Neural cell (in vitro differentiated cells): ENCODE data around the gene AGBL1. TPM values are rescaled to one million over a fixed set of nuclear protein-coding genes. Genes with fewer than 3 reads are reported as not detected.

Experiments
- H2AFZ ChIP-seq: fragments of 200-600, 300-800 bp; sonication (generic), shearing (Covaris generic); 2 replicates; pipeline ENCODE4 v1.6.0; 2014; ENCODE audit warnings: low read depth, mild to moderate bottlenecking, antibody characterized with exemption, low read length, moderate library complexity
- H3F3A ChIP-seq: fragments of 200-600 bp; shearing (Covaris generic); 2 replicates; pipeline ENCODE4 v1.6.1; 2016; ENCODE audit warnings: mild to moderate bottlenecking, moderate library complexity, mixed read lengths, antibody characterized with exemption, low read length; ENCODE audit not compliant: insufficient read depth, poor library complexity, severe bottlenecking
- H3K27ac ChIP-seq: fragments of 200-600, 300-800 bp; sonication (generic), shearing (Covaris generic); 2 replicates; pipeline ENCODE4 v1.5.1; 2014; ENCODE audit warnings: mild to moderate bottlenecking, low read length, moderate library complexity
- H3K27me3 ChIP-seq: fragments of 300-800, 200-600 bp; sonication (generic), shearing (Covaris generic); 2 replicates; pipeline ENCODE4 v1.6.0; 2014; ENCODE audit warnings: mild to moderate bottlenecking, low read depth, low read length, moderate library complexity; ENCODE audit not compliant: insufficient read depth
- H3K36me3 ChIP-seq: fragments of 300-800, 200-600 bp; sonication (generic), shearing (Covaris generic); 2 replicates; pipeline ENCODE4 v1.5.1; 2014; ENCODE audit warnings: mild to moderate bottlenecking, antibody characterized with exemption, low read length, moderate library complexity; ENCODE audit not compliant: insufficient read depth
- H3K4me2 ChIP-seq: fragments of 300-800, 200-600 bp; sonication (generic), shearing (Covaris generic); 2 replicates; pipeline ENCODE4 v1.6.0; 2014; ENCODE audit warnings: mild to moderate bottlenecking, low read length
- H3K4me3 ChIP-seq: fragments of 300-800, 200-600 bp; sonication (generic), shearing (Covaris generic); 2 replicates; pipeline ENCODE4 v1.5.1; 2014; ENCODE audit warnings: mild to moderate bottlenecking, low read length, moderate library complexity
- H3K79me2 ChIP-seq: fragments of 200-600 bp; shearing (Covaris generic); replicated peaks from 2 replicates; pipeline ENCODE4 v1.6.0; 2014; ENCODE audit warnings: mild to moderate bottlenecking, low read length, moderate library complexity; ENCODE audit not compliant: insufficient read depth
- H3K9ac ChIP-seq: fragments of 300-800, 200-600 bp; sonication (generic), shearing (Covaris generic); 2 replicates; pipeline ENCODE4 v1.6.1; 2016; ENCODE audit warnings: mild to moderate bottlenecking, low read length, mixed read lengths
- H3K9me2 ChIP-seq: fragments of 200-600 bp; shearing (Covaris generic); 2 replicates; pipeline ENCODE4 v1.6.1; 2016; ENCODE audit warnings: mild to moderate bottlenecking, low read length, mixed read lengths; ENCODE audit not compliant: insufficient read depth
- H3K9me3 ChIP-seq: fragments of 200-600, 300-800 bp; sonication (generic), shearing (Covaris generic); 2 replicates; pipeline ENCODE4 v1.6.1; 2016; ENCODE audit warnings: mild to moderate bottlenecking, mixed run types, low read length, moderate library complexity, mixed read lengths
- H4K20me1 ChIP-seq: fragments of 200-600 bp; shearing (Covaris generic); 2 replicates; pipeline ENCODE4 v1.6.1; 2016; ENCODE audit warnings: mild to moderate bottlenecking, mixed run types; ENCODE audit not compliant: insufficient read depth
- EP300 ChIP-seq: fragments of 450-650 bp; conservative IDR thresholded peaks from 2 replicates; pipeline ENCODE4 v1.6.1; 2014; ENCODE audit warnings: antibody characterized with exemption, mild to moderate bottlenecking, moderate library complexity; ENCODE audit not compliant: poor library complexity, severe bottlenecking
- EZH2 ChIP-seq: fragments of 200-600, 300-800 bp; shearing (Covaris generic), sonication (generic); IDR thresholded peaks from 2 replicates; pipeline ENCODE4 v1.6.1; 2014; ENCODE audit warnings: antibody characterized with exemption, low read length, borderline replicate concordance, mild to moderate bottlenecking; ENCODE audit not compliant: insufficient read depth, poor library complexity, severe bottlenecking
- MXI1 ChIP-seq: fragments of 450-650 bp; conservative IDR thresholded peaks from 2 replicates; pipeline ENCODE4 v1.6.1; 2014; ENCODE audit warnings: antibody characterized with exemption, mild to moderate bottlenecking; ENCODE audit not compliant: poor library complexity, severe bottlenecking
- POLR2AphosphoS5 ChIP-seq: IDR thresholded peaks from 2 replicates; pipeline ENCODE4 v1.6.1; 2012
- RAD21 ChIP-seq: fragments of 450-650 bp; conservative IDR thresholded peaks from 2 replicates; pipeline ENCODE4 v1.6.1; 2014; ENCODE audit warnings: antibody characterized with exemption, mild to moderate bottlenecking, moderate library complexity
- SMC3 ChIP-seq: fragments of 450-650 bp; conservative IDR thresholded peaks from 2 replicates; pipeline ENCODE4 v1.6.1; 2014; ENCODE audit warnings: antibody characterized with exemption, mild to moderate bottlenecking, moderate library complexity; ENCODE audit not compliant: poor library complexity
- TAF1 ChIP-seq: IDR thresholded peaks from 2 replicates; pipeline ENCODE4 v1.6.1; 2012; ENCODE audit warnings: low read depth
- polyA plus RNA-seq: library from polyadenylated mRNA; depleted of rRNA; stranded (reverse); fragments of >200 nt; gene quantifications from 2 replicates; pipeline ENCODE4 v1.2.3, GENCODE V29; 2014
- TF ChIP-seq, protein P1 (sequence below): fragments of 450-650 bp; IDR thresholded peaks from 2 replicates; pipeline ENCODE4 v1.5.1; 2014; ENCODE audit warnings: antibody characterized with exemption, mild to moderate bottlenecking, moderate library complexity; ENCODE audit not compliant: poor library complexity, severe bottlenecking
- TF ChIP-seq, protein P2 (sequence below): IDR thresholded peaks from 2 replicates; pipeline ENCODE4 v1.6.1; 2012; ENCODE audit warnings: borderline replicate concordance

The AGBL1 gene
- polyA plus RNA-seq, 1 donor from 2014 or later = 0.12 TPM

- Histone ChIP-seq H3K36me3 (no peaks in the 10 kb centered on the region), H3K27ac (no peak overlapping the region), H3K27me3 (no peaks in the 10 kb centered on the region), H3K9ac (no peak overlapping the region), H4K20me1 (no peaks in the 10 kb centered on the region), H3K4me3 (no peak overlapping the region), H3F3A (no peaks in the 10 kb centered on the region), H3K79me2 (no peaks in the 10 kb centered on the region), H3K9me3 (no peaks in the 10 kb centered on the region), H2AFZ (no peak overlapping the region), H3K4me2 (no peak overlapping the region), H3K9me2 (no peaks in the 10 kb centered on the region)
- TF ChIP-seq, protein P1, sequence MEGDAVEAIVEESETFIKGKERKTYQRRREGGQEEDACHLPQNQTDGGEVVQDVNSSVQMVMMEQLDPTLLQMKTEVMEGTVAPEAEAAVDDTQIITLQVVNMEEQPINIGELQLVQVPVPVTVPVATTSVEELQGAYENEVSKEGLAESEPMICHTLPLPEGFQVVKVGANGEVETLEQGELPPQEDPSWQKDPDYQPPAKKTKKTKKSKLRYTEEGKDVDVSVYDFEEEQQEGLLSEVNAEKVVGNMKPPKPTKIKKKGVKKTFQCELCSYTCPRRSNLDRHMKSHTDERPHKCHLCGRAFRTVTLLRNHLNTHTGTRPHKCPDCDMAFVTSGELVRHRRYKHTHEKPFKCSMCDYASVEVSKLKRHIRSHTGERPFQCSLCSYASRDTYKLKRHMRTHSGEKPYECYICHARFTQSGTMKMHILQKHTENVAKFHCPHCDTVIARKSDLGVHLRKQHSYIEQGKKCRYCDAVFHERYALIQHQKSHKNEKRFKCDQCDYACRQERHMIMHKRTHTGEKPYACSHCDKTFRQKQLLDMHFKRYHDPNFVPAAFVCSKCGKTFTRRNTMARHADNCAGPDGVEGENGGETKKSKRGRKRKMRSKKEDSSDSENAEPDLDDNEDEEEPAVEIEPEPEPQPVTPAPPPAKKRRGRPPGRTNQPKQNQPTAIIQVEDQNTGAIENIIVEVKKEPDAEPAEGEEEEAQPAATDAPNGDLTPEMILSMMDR = no peak
- no peak for TF ChIP-seq RAD21
- no peak for TF ChIP-seq SMC3
- TF ChIP-seq EZH2 = no peak
- TF ChIP-seq TAF1 = no peak
- TF ChIP-seq, protein P2, sequence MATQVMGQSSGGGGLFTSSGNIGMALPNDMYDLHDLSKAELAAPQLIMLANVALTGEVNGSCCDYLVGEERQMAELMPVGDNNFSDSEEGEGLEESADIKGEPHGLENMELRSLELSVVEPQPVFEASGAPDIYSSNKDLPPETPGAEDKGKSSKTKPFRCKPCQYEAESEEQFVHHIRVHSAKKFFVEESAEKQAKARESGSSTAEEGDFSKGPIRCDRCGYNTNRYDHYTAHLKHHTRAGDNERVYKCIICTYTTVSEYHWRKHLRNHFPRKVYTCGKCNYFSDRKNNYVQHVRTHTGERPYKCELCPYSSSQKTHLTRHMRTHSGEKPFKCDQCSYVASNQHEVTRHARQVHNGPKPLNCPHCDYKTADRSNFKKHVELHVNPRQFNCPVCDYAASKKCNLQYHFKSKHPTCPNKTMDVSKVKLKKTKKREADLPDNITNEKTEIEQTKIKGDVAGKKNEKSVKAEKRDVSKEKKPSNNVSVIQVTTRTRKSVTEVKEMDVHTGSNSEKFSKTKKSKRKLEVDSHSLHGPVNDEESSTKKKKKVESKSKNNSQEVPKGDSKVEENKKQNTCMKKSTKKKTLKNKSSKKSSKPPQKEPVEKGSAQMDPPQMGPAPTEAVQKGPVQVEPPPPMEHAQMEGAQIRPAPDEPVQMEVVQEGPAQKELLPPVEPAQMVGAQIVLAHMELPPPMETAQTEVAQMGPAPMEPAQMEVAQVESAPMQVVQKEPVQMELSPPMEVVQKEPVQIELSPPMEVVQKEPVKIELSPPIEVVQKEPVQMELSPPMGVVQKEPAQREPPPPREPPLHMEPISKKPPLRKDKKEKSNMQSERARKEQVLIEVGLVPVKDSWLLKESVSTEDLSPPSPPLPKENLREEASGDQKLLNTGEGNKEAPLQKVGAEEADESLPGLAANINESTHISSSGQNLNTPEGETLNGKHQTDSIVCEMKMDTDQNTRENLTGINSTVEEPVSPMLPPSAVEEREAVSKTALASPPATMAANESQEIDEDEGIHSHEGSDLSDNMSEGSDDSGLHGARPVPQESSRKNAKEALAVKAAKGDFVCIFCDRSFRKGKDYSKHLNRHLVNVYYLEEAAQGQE = no peak
Observed at GRCh38 chr15:86685263-86685662, 605.6 kb downstream of the AGBL1 start.

DNA sequence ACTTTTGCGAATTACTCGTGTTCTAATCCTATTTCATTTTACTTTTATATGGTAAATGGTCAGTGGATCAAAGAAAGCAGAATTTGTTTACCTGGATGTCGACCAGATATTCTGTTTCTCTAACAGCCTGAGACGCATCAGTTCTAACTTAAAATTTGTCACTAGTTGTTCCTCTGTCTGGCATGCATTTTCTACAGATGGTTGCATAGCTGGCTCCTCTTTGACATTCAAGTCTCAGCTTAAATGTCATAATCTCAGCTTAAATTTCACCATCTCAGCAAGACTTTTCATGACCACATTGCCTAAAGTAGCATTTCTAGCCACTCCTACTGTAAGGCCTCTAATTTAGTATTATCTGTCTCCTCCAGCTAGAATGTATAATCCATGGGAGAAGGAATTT, 609.3 kb downstream of the AGBL1 start:
- no peak overlapping the region for H3K4me3 ChIP-seq
- no peaks in the 10 kb centered on the region for H3K79me2 ChIP-seq
- no peaks in the 10 kb centered on the region for H4K20me1 ChIP-seq
- H3F3A ChIP-seq = no peaks in the 10 kb centered on the region
- TF ChIP-seq TAF1 = no peak
- TF ChIP-seq, protein P1 = no peak
- no peak for TF ChIP-seq SMC3
- no peak for TF ChIP-seq POLR2AphosphoS5
- TF ChIP-seq EZH2 = no peak
- no peak for TF ChIP-seq RAD21
- no peak for TF ChIP-seq MXI1
- TF ChIP-seq, protein P2 = no peak
- TF ChIP-seq EP300 = no peak
- no peaks in the 10 kb centered on the region for H3K27me3 ChIP-seq
- no peaks in the 10 kb centered on the region for H3K9me2 ChIP-seq
- H3K9ac ChIP-seq = no peak overlapping the region
- H3K27ac ChIP-seq = no peak overlapping the region
- no peak overlapping the region for H3K4me2 ChIP-seq
- H2AFZ ChIP-seq = no peak overlapping the region
- no peaks in the 10 kb centered on the region for H3K36me3 ChIP-seq
- no peaks in the 10 kb centered on the region for H3K9me3 ChIP-seq
